Measurements from ENCODE around the gene DCST1. TPM values are rescaled to one million over a fixed set of nuclear protein-coding genes. Genes with fewer than 3 reads are reported as not detected.
A peak's percentile ranks its signal among the peaks of the same experiment; 100 is the strongest.

Gene DCST1
- total and polyA plus RNA-seq, 2 of the 13 experiments (the other 11 are each of a cell fraction or from before 2014, with no cell fraction given) = 0.04 TPM; not detected in 1

GRCh38 chr1:155070721-155071569 is 37.3 kb downstream of the DCST1 start (continued):
- peak; percentile 79 for TF ChIP-seq AGO1 (IDR thresholded peaks at IDR 0.05; ENCODE audit: low read depth, low read length, poor library complexity, severe bottlenecking)
- TF ChIP-seq, protein P1, sequence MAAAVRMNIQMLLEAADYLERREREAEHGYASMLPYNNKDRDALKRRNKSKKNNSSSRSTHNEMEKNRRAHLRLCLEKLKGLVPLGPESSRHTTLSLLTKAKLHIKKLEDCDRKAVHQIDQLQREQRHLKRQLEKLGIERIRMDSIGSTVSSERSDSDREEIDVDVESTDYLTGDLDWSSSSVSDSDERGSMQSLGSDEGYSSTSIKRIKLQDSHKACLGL (CRISPR knock-in tag; IDR thresholded peaks at IDR 0.05) = peak; percentile 71; the same call in 1 of the 2 replicates
- TF ChIP-seq ZKSCAN5 (CRISPR knock-in tag; IDR thresholded peaks at IDR 0.05) = no peak
- peak; percentile 98 for TF ChIP-seq HNRNPLL (IDR thresholded peaks at IDR 0.05; ENCODE audit: low read depth, low read length, poor library complexity, severe bottlenecking)
- TF ChIP-seq ZNF207 (IDR thresholded peaks at IDR 0.05; ENCODE audit: borderline replicate concordance) = no peak
- peak; percentile 55; the same call in 1 of the 2 replicates for TF ChIP-seq ERF (CRISPR knock-in tag; IDR thresholded peaks at IDR 0.05)
- TF ChIP-seq ZNF331 (CRISPR knock-in tag; IDR thresholded peaks at IDR 0.05) = 0 out of 2 replicates have a peak, but pooled peaks have one; percentile 50
- TF ChIP-seq SAP130 (CRISPR knock-in tag; IDR thresholded peaks at IDR 0.05; ENCODE audit: low read depth) = peak; percentile 70
- peak; percentile 46; the same call in 1 of the 2 replicates for TF ChIP-seq TFDP2 (CRISPR knock-in tag; IDR thresholded peaks at IDR 0.05)
- TF ChIP-seq, protein P2, sequence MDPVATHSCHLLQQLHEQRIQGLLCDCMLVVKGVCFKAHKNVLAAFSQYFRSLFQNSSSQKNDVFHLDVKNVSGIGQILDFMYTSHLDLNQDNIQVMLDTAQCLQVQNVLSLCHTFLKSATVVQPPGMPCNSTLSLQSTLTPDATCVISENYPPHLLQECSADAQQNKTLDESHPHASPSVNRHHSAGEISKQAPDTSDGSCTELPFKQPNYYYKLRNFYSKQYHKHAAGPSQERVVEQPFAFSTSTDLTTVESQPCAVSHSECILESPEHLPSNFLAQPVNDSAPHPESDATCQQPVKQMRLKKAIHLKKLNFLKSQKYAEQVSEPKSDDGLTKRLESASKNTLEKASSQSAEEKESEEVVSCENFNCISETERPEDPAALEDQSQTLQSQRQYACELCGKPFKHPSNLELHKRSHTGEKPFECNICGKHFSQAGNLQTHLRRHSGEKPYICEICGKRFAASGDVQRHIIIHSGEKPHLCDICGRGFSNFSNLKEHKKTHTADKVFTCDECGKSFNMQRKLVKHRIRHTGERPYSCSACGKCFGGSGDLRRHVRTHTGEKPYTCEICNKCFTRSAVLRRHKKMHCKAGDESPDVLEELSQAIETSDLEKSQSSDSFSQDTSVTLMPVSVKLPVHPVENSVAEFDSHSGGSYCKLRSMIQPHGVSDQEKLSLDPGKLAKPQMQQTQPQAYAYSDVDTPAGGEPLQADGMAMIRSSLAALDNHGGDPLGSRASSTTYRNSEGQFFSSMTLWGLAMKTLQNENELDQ (CRISPR knock-in tag; IDR thresholded peaks at IDR 0.05; ENCODE audit: borderline replicate concordance) = no peak
- TF ChIP-seq FOXA3 (CRISPR knock-in tag; IDR thresholded peaks at IDR 0.05) = 0 out of 2 replicates have a peak, but pooled peaks have one; percentile 15
- TF ChIP-seq ZNF317 (CRISPR knock-in tag; IDR thresholded peaks at IDR 0.05) = peak; percentile 49; the same call in 1 of the 2 replicates
- no peak for TF ChIP-seq ZNF24 (IDR thresholded peaks at IDR 0.05)
- no peak for TF ChIP-seq NR2C2 (CRISPR knock-in tag; IDR thresholded peaks at IDR 0.05; ENCODE audit: borderline replicate concordance)
- TF ChIP-seq HNF4A (CRISPR knock-in tag; IDR thresholded peaks at IDR 0.05) = no peak
- 0 out of 2 replicates have a peak, but pooled peaks have one; percentile 35 for TF ChIP-seq CAMTA2 (CRISPR knock-in tag; IDR thresholded peaks at IDR 0.05; ENCODE audit: borderline replicate concordance)
- no peak for TF ChIP-seq MAZ (IDR thresholded peaks at IDR 0.05; ENCODE audit: borderline replicate concordance, low read depth, low read length)
- TF ChIP-seq MAZ (CRISPR knock-in tag; IDR thresholded peaks at IDR 0.05; ENCODE audit: low read depth) = peak; percentile 67; the same call in 1 of the 2 replicates
- TF ChIP-seq ZC3H4 (CRISPR knock-in tag; IDR thresholded peaks at IDR 0.05; ENCODE audit: borderline replicate concordance) = no peak
- TF ChIP-seq AFF4 (CRISPR knock-in tag; IDR thresholded peaks at IDR 0.05) = no peak
- peak; percentile 33 for TF ChIP-seq RBM39 (IDR thresholded peaks at IDR 0.05; ENCODE audit: low read depth, low read length, poor library complexity, severe bottlenecking)
